HEK293 (cell line): ENCODE results near the gene RERGL.

Source experiments
- CTCF ChIA-PET: fragments of 350-600 bp; formaldehyde crosslinking; extraction: SDS; loops from one replicate; lab custom pipeline; 2021; ENCODE audit warnings: antibody characterized with exemption; lab: Yijun Ruan, JAX
- POLR2A ChIA-PET: fragments of 300-600 bp; formaldehyde crosslinking; extraction: SDS; loops from one replicate; lab custom pipeline; 2020; ENCODE audit warnings: antibody characterized with exemption, inconsistent platforms; lab: Yijun Ruan, JAX
- H3K27ac ChIP-seq: fragments of 200-500 bp; sonication (Bioruptor generic); 2 replicates; pipeline ENCODE4 v1.5.1; 2014; ENCODE audit warnings: low read depth, low read length, control low read depth, inconsistent platforms; ENCODE audit errors: extremely low read depth
- H3K36me3 ChIP-seq, 2 experiments: fragments of 200-500 bp in 1 of 2; sonication (Bioruptor generic) in 1 of 2; 1 replicate in 1 of 2; 2 replicates in 1 of 2; pipeline ENCODE4 v1.5.1; 2014 to 2017; ENCODE audit warnings: inconsistent platforms in 2 of 2, low read length in 2 of 2; ENCODE audit not compliant: control insufficient read depth in 2 of 2, insufficient read depth in 1 of 2
- H3K4me1 ChIP-seq: fragments of 200-500 bp; sonication (Bioruptor generic); 2 replicates; pipeline ENCODE4 v1.5.1; 2014; ENCODE audit warnings: mild to moderate bottlenecking, low read length, inconsistent platforms; ENCODE audit not compliant: control insufficient read depth, insufficient read depth
- H3K4me3 ChIP-seq: 2 replicates; pipeline ENCODE4 v1.5.1; 2011; ENCODE audit warnings: low read depth, mild to moderate bottlenecking, control low read depth, low read length, moderate library complexity
- H3K9me3 ChIP-seq: fragments of 200-500 bp; sonication (Bioruptor generic); 2 replicates; pipeline ENCODE4 v1.5.1; 2014; ENCODE audit warnings: low read depth, low read length, inconsistent platforms; ENCODE audit not compliant: control insufficient read depth, insufficient read depth
- BCL11A ChIP-seq: fragments of 450-650 bp; formaldehyde crosslinking; IDR thresholded peaks from 2 replicates; pipeline ENCODE4 v1.5.1; 2016; ENCODE audit warnings: low read depth, missing biosample characterization, missing genetic modification characterization
- HIC1 ChIP-seq: fragments of 450-650 bp; formaldehyde crosslinking; IDR thresholded peaks from 2 replicates; pipeline ENCODE4 v1.5.1; 2016; ENCODE audit warnings: missing biosample characterization, missing genetic modification characterization
- MEIS1 ChIP-seq: sonication (generic); formaldehyde crosslinking; IDR thresholded peaks from 2 replicates; pipeline ENCODE4 v1.8.1; 2022; ENCODE audit warnings: missing genetic modification reagents, mild to moderate bottlenecking, borderline replicate concordance
- PRDM4 ChIP-seq: fragments of 450-650 bp; formaldehyde crosslinking; IDR thresholded peaks from 2 replicates; pipeline ENCODE4 v1.5.1; 2017; ENCODE audit warnings: missing biosample characterization, missing genetic modification characterization
- REPIN1 ChIP-seq: fragments of 450-650 bp; formaldehyde crosslinking; IDR thresholded peaks from 2 replicates; pipeline ENCODE4 v1.5.1; 2017; ENCODE audit warnings: missing biosample characterization, missing genetic modification characterization, low read depth
- ZBTB11 ChIP-seq: fragments of 450-650 bp; formaldehyde crosslinking; conservative IDR thresholded peaks from 2 replicates; pipeline ENCODE4 v1.5.1; 2016; ENCODE audit warnings: low read depth, missing biosample characterization, missing genetic modification characterization
- ZBTB17 ChIP-seq: fragments of 450-650 bp; formaldehyde crosslinking; IDR thresholded peaks from 2 replicates; pipeline ENCODE4 v1.5.1; 2016; ENCODE audit warnings: missing biosample characterization, missing genetic modification characterization
- ZEB2 ChIP-seq: fragments of 450-650 bp; formaldehyde crosslinking; IDR thresholded peaks from 2 replicates; pipeline ENCODE4 v1.5.1; 2016; ENCODE audit warnings: missing biosample characterization, missing genetic modification characterization
- ZFP37 ChIP-seq: fragments of 450-650 bp; formaldehyde crosslinking; IDR thresholded peaks from 2 replicates; pipeline ENCODE4 v1.5.1; 2016; ENCODE audit warnings: missing biosample characterization, missing genetic modification characterization
- ZFP69B ChIP-seq: fragments of 450-650 bp; formaldehyde crosslinking; IDR thresholded peaks from 2 replicates; pipeline ENCODE4 v1.5.1; 2016; ENCODE audit warnings: missing biosample characterization, missing genetic modification characterization
- ZNF146 ChIP-seq: fragments of 450-650 bp; formaldehyde crosslinking; IDR thresholded peaks from 2 replicates; pipeline ENCODE4 v1.5.1; 2016; ENCODE audit warnings: missing biosample characterization, missing genetic modification characterization
- ZNF223 ChIP-seq: fragments of 450-650 bp; formaldehyde crosslinking; IDR thresholded peaks from 2 replicates; pipeline ENCODE4 v1.5.1; 2016; ENCODE audit warnings: missing biosample characterization, missing genetic modification characterization
- ZNF302 ChIP-seq: fragments of 450-650 bp; formaldehyde crosslinking; IDR thresholded peaks from 2 replicates; pipeline ENCODE4 v1.5.1; 2016; ENCODE audit warnings: missing biosample characterization, missing genetic modification characterization, low read depth
- ZNF580 ChIP-seq: fragments of 450-650 bp; formaldehyde crosslinking; IDR thresholded peaks from 2 replicates; pipeline ENCODE4 v1.5.1; 2016; ENCODE audit warnings: missing biosample characterization, missing genetic modification characterization
- ZNF645 ChIP-seq: fragments of 450-650 bp; formaldehyde crosslinking; IDR thresholded peaks from 2 replicates; pipeline ENCODE4; 2016; ENCODE audit warnings: missing biosample characterization, missing genetic modification characterization
- ZNF792 ChIP-seq: fragments of 450-650 bp; formaldehyde crosslinking; IDR thresholded peaks from 2 replicates; pipeline ENCODE4 v1.5.1; 2016; ENCODE audit warnings: missing biosample characterization, missing genetic modification characterization
- ZSCAN5A ChIP-seq: fragments of 450-650 bp; formaldehyde crosslinking; IDR thresholded peaks from 2 replicates; pipeline ENCODE4 v1.5.1; 2016; ENCODE audit warnings: missing biosample characterization, missing genetic modification characterization

Gene RERGL

GRCh38 chr12:18108611-18109010 is 18.6 kb upstream of the RERGL start:
- ChIA-PET POLR2A (no interaction called here), CTCF (no interaction called here)
- no peak overlapping the region for H3K4me3 ChIP-seq
- no peaks in the 10 kb centered on the region for H3K9me3 ChIP-seq
- no peaks in the 10 kb centered on the region for H3K4me1 ChIP-seq
- TF ChIP-seq MEIS1 (CRISPR knock-in tag) (no peak), ZBTB11 (no peak), ZSCAN5A (tag by site-specific recombination) (no peak), ZNF223 (no peak), HIC1 (tag by site-specific recombination) (no peak), ZNF792 (tag by site-specific recombination) (no peak), ZBTB17 (tag by site-specific recombination) (no peak), ZNF302 (tag by site-specific recombination) (no peak), ZNF580 (tag by site-specific recombination) (no peak), ZNF645 (tag by site-specific recombination) (no peak), ZFP37 (tag by site-specific recombination) (no peak), ZFP69B (tag by site-specific recombination) (no peak), ZNF146 (tag by site-specific recombination) (no peak), BCL11A (tag by site-specific recombination) (no peak), REPIN1 (tag by site-specific recombination) (no peak), ZEB2 (no peak)
- H3K36me3 ChIP-seq = no peaks in the 10 kb centered on the region
- no peak overlapping the region for H3K27ac ChIP-seq

- TF ChIP-seq PRDM4 (tag by site-specific recombination) = no peak
- no peaks in the 10 kb centered on the region for H3K9me3 ChIP-seq
- H3K4me1 ChIP-seq = no peaks in the 10 kb centered on the region
- H3K4me3 ChIP-seq = no peak overlapping the region
- ChIA-PET POLR2A (no interaction called here), CTCF (interaction anchor here (0.6 kb wide), 1 partner anchor 13 kb away, joined by 3 read pairs; no protein-coding TSS in a partner anchor)
- H3K36me3 ChIP-seq = no peaks in the 10 kb centered on the region
- no peak overlapping the region for H3K27ac ChIP-seq
These were observed 13.6 kb upstream of the RERGL start for GRCh38 chr12:18103624-18104023.
